Effector memory CD4-positive, alpha-beta T cell (primary cell): ENCODE data around the gene PCGF3.
"Not testable (repeated sequence)": the region's sequence is repeated elsewhere in the genome, so short reads cannot be mapped to it uniquely, and the experiment has no call there.

Source experiments
- DNase-seq, 3 donors: peaks; one replicate each; pipeline ENCODE4 v3.0.0-alpha.2; 2020
- H3K27ac ChIP-seq: 2 replicates; pipeline ENCODE4 v1.7.0; 2013; ENCODE audit warnings: mild to moderate bottlenecking, low read length, moderate library complexity; ENCODE audit not compliant: insufficient read depth, poor library complexity, severe bottlenecking
- H3K27me3 ChIP-seq: replicated peaks from 2 replicates; pipeline ENCODE4 v1.7.0; 2013; ENCODE audit warnings: mild to moderate bottlenecking, low read length; ENCODE audit not compliant: insufficient read depth, control insufficient read depth, poor library complexity, severe bottlenecking
- H3K36me3 ChIP-seq: 2 replicates; pipeline ENCODE4 v1.7.0; 2013; ENCODE audit warnings: mild to moderate bottlenecking, low read length, moderate library complexity; ENCODE audit not compliant: control insufficient read depth, insufficient read depth
- H3K4me1 ChIP-seq: 2 replicates; pipeline ENCODE4 v1.7.0; 2013; ENCODE audit warnings: low read length, mild to moderate bottlenecking; ENCODE audit not compliant: control insufficient read depth, insufficient read depth, poor library complexity, severe bottlenecking
- H3K4me3 ChIP-seq: 2 replicates; pipeline ENCODE4 v1.7.0; 2013; ENCODE audit warnings: low read length, low read depth, mild to moderate bottlenecking; ENCODE audit not compliant: insufficient read depth, poor library complexity, severe bottlenecking
- H3K9me3 ChIP-seq: 2 replicates; pipeline ENCODE4 v1.7.0; 2013; ENCODE audit warnings: mild to moderate bottlenecking, low read length, moderate library complexity; ENCODE audit not compliant: control insufficient read depth

The PCGF3 gene

GRCh38 chr4:733631-733980, 28.0 kb downstream of the PCGF3 start:
- Histone ChIP-seq H3K36me3 (peaks cover 38% of the 10 kb centered on the region), H3K9me3 (no peaks in the 10 kb centered on the region), H3K4me1 (no peaks in the 10 kb centered on the region), H3K4me3 (no peak overlapping the region), H3K27me3 (no peaks in the 10 kb centered on the region), H3K27ac (no peak overlapping the region)
- no peak for DNase-seq

- no peaks in the 10 kb centered on the region for H3K27me3 ChIP-seq
- DNase-seq: no peak
- H3K27ac ChIP-seq: no peak overlapping the region
- no peaks in the 10 kb centered on the region for H3K4me1 ChIP-seq
- H3K36me3 ChIP-seq: peaks cover 38% of the 10 kb centered on the region
- no peaks in the 10 kb centered on the region for H3K9me3 ChIP-seq
- H3K4me3 ChIP-seq: no peak overlapping the region
These were observed 28.4 kb downstream of the PCGF3 start for GRCh38 chr4:734075-734474.

- Histone ChIP-seq H3K27ac (no peak overlapping the region), H3K4me1 (no peaks in the 10 kb centered on the region), H3K36me3 (peaks cover 38% of the 10 kb centered on the region), H3K9me3 (no peaks in the 10 kb centered on the region), H3K27me3 (no peaks in the 10 kb centered on the region), H3K4me3 (no peak overlapping the region)
- no peak for DNase-seq
These were observed 29.3 kb downstream of the PCGF3 start for GRCh38 chr4:734951-735350.

- H3K36me3 ChIP-seq: peaks cover 38% of the 10 kb centered on the region
- no peaks in the 10 kb centered on the region for H3K4me1 ChIP-seq
- H3K27me3 ChIP-seq: no peaks in the 10 kb centered on the region
- no peak overlapping the region for H3K4me3 ChIP-seq
- DNase-seq: no peak
- H3K27ac ChIP-seq: no peak overlapping the region
- no peaks in the 10 kb centered on the region for H3K9me3 ChIP-seq
These were observed 30.0 kb downstream of the PCGF3 start for GRCh38 chr4:735583-735982.

GRCh38 chr4:736561-736960, 30.9 kb downstream of the PCGF3 start:
- H3K27me3 ChIP-seq, DNase-seq, H3K27ac ChIP-seq, H3K4me1 ChIP-seq, H3K4me3 ChIP-seq, H3K9me3 ChIP-seq: not testable (repeated sequence)
- peaks cover 34% of the 10 kb centered on the region for H3K36me3 ChIP-seq

GRCh38 chr4:738781-739280, 33.2 kb downstream of the PCGF3 start:
- no peaks in the 10 kb centered on the region for H3K4me1 ChIP-seq
- H3K36me3 ChIP-seq: peaks cover 18% of the 10 kb centered on the region
- H3K27me3 ChIP-seq: no peaks in the 10 kb centered on the region
- no peak for DNase-seq
- H3K9me3 ChIP-seq: no peaks in the 10 kb centered on the region
- no peak overlapping the region for H3K27ac ChIP-seq
- H3K4me3 ChIP-seq: no peak overlapping the region

GRCh38 chr4:739569-739968, 33.9 kb downstream of the PCGF3 start:
- no peak for DNase-seq
- H3K4me3 ChIP-seq: no peak overlapping the region
- no peak overlapping the region for H3K27ac ChIP-seq
- peaks cover 12% of the 10 kb centered on the region for H3K36me3 ChIP-seq
- no peaks in the 10 kb centered on the region for H3K27me3 ChIP-seq
- no peaks in the 10 kb centered on the region for H3K4me1 ChIP-seq
- H3K9me3 ChIP-seq: no peaks in the 10 kb centered on the region

GRCh38 chr4:740011-740410, 34.4 kb downstream of the PCGF3 start:
- H3K4me3 ChIP-seq: no peak overlapping the region
- peaks cover 8% of the 10 kb centered on the region for H3K36me3 ChIP-seq
- DNase-seq: no peak
- H3K27ac ChIP-seq: no peak overlapping the region
- H3K4me1 ChIP-seq: no peaks in the 10 kb centered on the region
- H3K9me3 ChIP-seq: no peaks in the 10 kb centered on the region
- H3K27me3 ChIP-seq: no peaks in the 10 kb centered on the region

- Histone ChIP-seq H3K4me3 (no peak overlapping the region), H3K36me3 (peaks cover 7% of the 10 kb centered on the region), H3K4me1 (no peaks in the 10 kb centered on the region), H3K9me3 (no peaks in the 10 kb centered on the region), H3K27me3 (no peaks in the 10 kb centered on the region), H3K27ac (no peak overlapping the region)
- no peak for DNase-seq
These were observed 35.1 kb downstream of the PCGF3 start for GRCh38 chr4:740656-741282.

GRCh38 chr4:742096-742741, 36.6 kb downstream of the PCGF3 start:
- Histone ChIP-seq H3K27me3 (no peaks in the 10 kb centered on the region), H3K4me1 (no peaks in the 10 kb centered on the region), H3K27ac (no peak overlapping the region), H3K4me3 (no peak overlapping the region), H3K36me3 (peaks cover 7% of the 10 kb centered on the region), H3K9me3 (no peaks in the 10 kb centered on the region)
- no peak for DNase-seq
